Activated CD8-positive, alpha-beta memory T cell treated with anti-CD3 and anti-CD28 coated beads, Interleukin-2, amount 50 U/mL, for 24 hours (primary cell): ENCODE data around the gene SNRNP70.
"Not testable (repeated sequence)": the region's sequence is repeated elsewhere in the genome, so short reads cannot be mapped to it uniquely, and the experiment has no call there.

Experiments used
- DNase-seq: peaks from one replicate; pipeline ENCODE4 v3.0.0-alpha.2; 2020; ENCODE audit errors: extremely low read depth

SNRNP70 gene

GRCh38 chr19:49119411-49120324 is 34.4 kb downstream of the SNRNP70 start, which contains the start of gene PPFIA3:
Gene PPFIA3, plus strand, starts transcription at chr19:49119544. Its CDS starts 8,330 bp downstream, at chr19:49127874.
- no peak for DNase-seq

- no peak for DNase-seq
Observed at GRCh38 chr19:49120325-49120683, 35.1 kb downstream of the SNRNP70 start.

GRCh38 chr19:49120868-49121267 is 35.6 kb downstream of the SNRNP70 start:
- DNase-seq, result no peak

- not testable (repeated sequence) for DNase-seq
Observed at GRCh38 chr19:49121841-49122240, 36.6 kb downstream of the SNRNP70 start.

- DNase-seq, result not testable (repeated sequence)
Observed at GRCh38 chr19:49123285-49123684, 38.0 kb downstream of the SNRNP70 start.

- no peak for DNase-seq
Observed at GRCh38 chr19:49125025-49125731, 39.9 kb downstream of the SNRNP70 start.

GRCh38 chr19:49126575-49126974 is 41.3 kb downstream of the SNRNP70 start:
- no peak for DNase-seq

GRCh38 chr19:49127225-49127624 is 42.0 kb downstream of the SNRNP70 start:
- not testable (repeated sequence) for DNase-seq

GRCh38 chr19:49127674-49128544 is 42.7 kb downstream of the SNRNP70 start:
- DNase-seq, result peak; percentile 78

- DNase-seq, result no peak
Observed at GRCh38 chr19:49128545-49129237, 43.4 kb downstream of the SNRNP70 start.

- DNase-seq, result no peak
Observed at GRCh38 chr19:49129238-49129583, 44.0 kb downstream of the SNRNP70 start.

- no peak for DNase-seq
Observed at GRCh38 chr19:49130325-49130724, 45.1 kb downstream of the SNRNP70 start.

- no peak for DNase-seq
Observed at GRCh38 chr19:49132974-49133609, 47.8 kb downstream of the SNRNP70 start.

- DNase-seq, result no peak
Observed at GRCh38 chr19:49133621-49134454, 48.6 kb downstream of the SNRNP70 start.

GRCh38 chr19:49135686-49136085 is 50.4 kb downstream of the SNRNP70 start:
- no peak for DNase-seq

GRCh38 chr19:49136771-49137171 is 51.5 kb downstream of the SNRNP70 start:
- no peak for DNase-seq

GRCh38 chr19:49140951-49141350 is 55.7 kb downstream of the SNRNP70 start:
- no peak for DNase-seq

- no peak for DNase-seq
Observed at GRCh38 chr19:49141352-49141751, 56.1 kb downstream of the SNRNP70 start.

GRCh38 chr19:49142866-49143335 is 57.6 kb downstream of the SNRNP70 start:
- DNase-seq, result peak; percentile 40
